Gastroesophageal sphincter (tissue), 4 donors: ENCODE measurements around the gene OPRD1. TPM values are rescaled to one million over a fixed set of nuclear protein-coding genes. Genes with fewer than 3 reads are reported as not detected.

Source experiments
- ATAC-seq: fragments of 150-250 bp; one replicate; pipeline ENCODE4 v1.9.1; 2016; ENCODE audit warnings: mild to moderate bottlenecking, moderate library complexity
- H3K27ac ChIP-seq, 4 donors: fragments of 200-600 bp; sonication (generic) in 3 of 4; 1 replicate in 3 of 4; 2 replicates in 1 of 4; pipeline ENCODE4 v1.5.1; 2016 to 2019
- H3K27me3 ChIP-seq: fragments of 200-600 bp; sonication (generic); one replicate; pipeline ENCODE4 v1.5.1; 2019
- H3K36me3 ChIP-seq, 2 donors: fragments of 200-600 bp; sonication (generic); one replicate each; pipeline ENCODE4 v1.5.1; 2019; ENCODE audit warnings: control low read depth in 1 of 2
- H3K4me1 ChIP-seq, 3 donors: fragments of 200-600 bp; sonication (generic); 1 replicate in 2 of 3; 2 replicates in 1 of 3; pipeline ENCODE4 v1.5.1; 2016 to 2019; ENCODE audit warnings: control low read depth in 2 of 3
- H3K4me3 ChIP-seq, 2 donors: fragments of 200-600 bp; sonication (generic); one replicate each; pipeline ENCODE4 v1.5.1; 2019; ENCODE audit warnings: mild to moderate bottlenecking in 1 of 2, moderate library complexity in 1 of 2
- H3K9me3 ChIP-seq, 3 donors: fragments of 200-600 bp; sonication (generic); one replicate each; pipeline ENCODE4 v1.5.1; 2017 to 2019; ENCODE audit warnings: control low read depth in 2 of 3
- EP300 ChIP-seq: sonication (generic); formaldehyde crosslinking; IDR thresholded peaks from one replicate; pipeline ENCODE4 v1.6.1; 2017; ENCODE audit warnings: antibody characterized with exemption, mild to moderate bottlenecking
- POLR2A ChIP-seq, 2 donors: fragments of 450-650 bp; IDR thresholded peaks; one replicate each; pipeline ENCODE4 v1.6.1; 2017; ENCODE audit warnings: antibody characterized with exemption in 2 of 2, mild to moderate bottlenecking in 2 of 2, moderate library complexity in 1 of 2
- POLR2AphosphoS5 ChIP-seq: sonication (generic); formaldehyde crosslinking; IDR thresholded peaks from one replicate; pipeline ENCODE4 v1.6.1; 2017; ENCODE audit warnings: antibody characterized with exemption
- WGBS, 2 donors: methylation state at CpG; one replicate each; pipeline ENCODE4 v1.1.5; 2018; ENCODE audit warnings: low coverage in 1 of 2; 5-methylcytosine and 5-hydroxymethylcytosine counted together
- total RNA-seq, 4 donors: library from RNA; depleted of rRNA; stranded (reverse); fragments of >200 nt; gene quantifications; one replicate each; pipeline ENCODE4 v1.1.0, GENCODE V29; 2016
- TF ChIP-seq, protein P1 (sequence below), 4 experiments: fragments of 200-600 bp in 2 of 4; fragments of 450-650 bp in 2 of 4; sonication (generic) in 1 of 4; IDR thresholded peaks; one replicate each; pipeline ENCODE4 v1.5.1; 2017 to 2019; ENCODE audit warnings: antibody characterized with exemption in 4 of 4, mild to moderate bottlenecking in 2 of 4, moderate library complexity in 2 of 4

Gene OPRD1
- total RNA-seq, 4 donors from 2014 or later = 0.08 to 0.16 (median 0.13) TPM; not detected in 1

GRCh38 chr1:28860332-28861073 lies 48.5 kb downstream of the OPRD1 start:
- no peaks in the 10 kb centered on the region for H3K9me3 ChIP-seq
- no peak for ATAC-seq
- H3K27me3 ChIP-seq = peaks cover 29% of the 10 kb centered on the region
- no peaks in the 10 kb centered on the region for H3K36me3 ChIP-seq
- no peaks in the 10 kb centered on the region for H3K4me1 ChIP-seq
- TF ChIP-seq, protein P1, sequence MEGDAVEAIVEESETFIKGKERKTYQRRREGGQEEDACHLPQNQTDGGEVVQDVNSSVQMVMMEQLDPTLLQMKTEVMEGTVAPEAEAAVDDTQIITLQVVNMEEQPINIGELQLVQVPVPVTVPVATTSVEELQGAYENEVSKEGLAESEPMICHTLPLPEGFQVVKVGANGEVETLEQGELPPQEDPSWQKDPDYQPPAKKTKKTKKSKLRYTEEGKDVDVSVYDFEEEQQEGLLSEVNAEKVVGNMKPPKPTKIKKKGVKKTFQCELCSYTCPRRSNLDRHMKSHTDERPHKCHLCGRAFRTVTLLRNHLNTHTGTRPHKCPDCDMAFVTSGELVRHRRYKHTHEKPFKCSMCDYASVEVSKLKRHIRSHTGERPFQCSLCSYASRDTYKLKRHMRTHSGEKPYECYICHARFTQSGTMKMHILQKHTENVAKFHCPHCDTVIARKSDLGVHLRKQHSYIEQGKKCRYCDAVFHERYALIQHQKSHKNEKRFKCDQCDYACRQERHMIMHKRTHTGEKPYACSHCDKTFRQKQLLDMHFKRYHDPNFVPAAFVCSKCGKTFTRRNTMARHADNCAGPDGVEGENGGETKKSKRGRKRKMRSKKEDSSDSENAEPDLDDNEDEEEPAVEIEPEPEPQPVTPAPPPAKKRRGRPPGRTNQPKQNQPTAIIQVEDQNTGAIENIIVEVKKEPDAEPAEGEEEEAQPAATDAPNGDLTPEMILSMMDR (IDR thresholded peaks at IDR 0.05) = no peak
- no peak for TF ChIP-seq POLR2AphosphoS5
- no peak for TF ChIP-seq EP300
- TF ChIP-seq POLR2A (IDR thresholded peaks at IDR 0.05) = no peak
- no peak overlapping the region for H3K4me3 ChIP-seq
- H3K27ac ChIP-seq = no peak overlapping the region
- 70 to 75% methylated on average over 2 to 3 of the region's 3 CpGs for WGBS, 2 donors

- no peak for ATAC-seq
These were observed 50.8 kb downstream of the OPRD1 start for GRCh38 chr1:28862571-28863403.

GRCh38 chr1:28864695-28865094 lies 52.7 kb downstream of the OPRD1 start:
- peaks cover 46% of the 10 kb centered on the region for H3K27me3 ChIP-seq
- no peaks in the 10 kb centered on the region for H3K4me1 ChIP-seq
- no peaks in the 10 kb centered on the region for H3K9me3 ChIP-seq
- H3K4me3 ChIP-seq = no peak overlapping the region
- no peak for ATAC-seq
- 29 to 60% methylated on average over 1 to 2 of the region's 6 CpGs for WGBS, 2 donors
- no peak overlapping the region for H3K27ac ChIP-seq
- H3K36me3 ChIP-seq = no peaks in the 10 kb centered on the region
- TF ChIP-seq, protein P1 (IDR thresholded peaks at IDR 0.05) = no peak
- TF ChIP-seq EP300 (no peak), POLR2AphosphoS5 (no peak), POLR2A (IDR thresholded peaks at IDR 0.05) (no peak)

More at GRCh38 chr1:28862571-28863403, 50.8 kb downstream of the OPRD1 start:
- WGBS, 2 donors = 97 to 98% methylated on average over 6 to 14 of the region's 66 CpGs
- Histone ChIP-seq H3K27me3 (peaks cover 30% of the 10 kb centered on the region), H3K4me1 (no peaks in the 10 kb centered on the region), H3K4me3 (no peak overlapping the region), H3K27ac (no peak overlapping the region), H3K36me3 (no peaks in the 10 kb centered on the region), H3K9me3 (no peaks in the 10 kb centered on the region)
- TF ChIP-seq POLR2AphosphoS5 = no peak
- no peak for TF ChIP-seq EP300
- TF ChIP-seq, protein P1 (IDR thresholded peaks at IDR 0.05) = no peak
- TF ChIP-seq POLR2A (IDR thresholded peaks at IDR 0.05) = no peak

DNA sequence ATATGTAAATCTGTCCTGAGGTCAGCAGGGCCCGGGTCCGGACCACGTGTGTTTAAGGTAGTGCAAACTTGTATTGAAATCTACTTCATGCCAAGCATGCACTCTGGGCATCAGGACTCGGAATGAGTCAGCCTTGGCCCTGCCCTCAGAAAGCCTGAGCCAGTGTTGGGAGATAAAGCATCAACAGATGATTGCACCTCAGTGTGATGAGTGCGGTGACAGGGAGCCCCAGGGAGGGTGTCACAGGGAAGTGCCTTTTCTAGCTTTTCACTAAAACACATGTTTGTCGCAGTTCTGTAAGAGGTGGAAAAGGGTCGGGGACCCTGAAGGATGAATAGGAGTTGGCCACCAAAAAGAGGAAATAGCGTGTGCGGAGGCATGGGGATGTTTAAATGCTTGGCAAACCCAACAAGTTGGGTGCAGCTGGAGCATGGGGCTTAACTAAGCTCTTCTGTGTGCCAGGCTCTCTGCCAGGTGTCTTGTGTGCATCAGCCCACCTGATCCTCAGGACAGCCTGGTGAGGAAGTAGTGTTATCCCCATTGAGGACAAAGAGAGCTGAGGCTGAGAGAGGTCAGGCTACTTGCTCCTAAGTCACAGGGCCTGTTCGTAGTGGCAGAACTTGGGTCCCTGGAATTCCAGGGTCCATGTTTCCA lies 54.2 kb downstream of the OPRD1 start:
- Histone ChIP-seq H3K4me1 (no peaks in the 10 kb centered on the region), H3K36me3 (no peaks in the 10 kb centered on the region), H3K9me3 (no peaks in the 10 kb centered on the region), H3K4me3 (no peak overlapping the region), H3K27me3 (peaks cover 58% of the 10 kb centered on the region), H3K27ac (no peak overlapping the region)
- no peak for TF ChIP-seq POLR2A (IDR thresholded peaks at IDR 0.05)
- TF ChIP-seq, protein P1 (IDR thresholded peaks at IDR 0.05) = no peak
- no peak for TF ChIP-seq EP300
- TF ChIP-seq POLR2AphosphoS5 = no peak
- no peak for ATAC-seq
- WGBS, 2 donors = 67 to 90% methylated on average over 4 to 10 of the region's 10 CpGs
